Stimulated activated naive CD8-positive, alpha-beta T cell treated with anti-CD3 and anti-CD28 coated beads, Interleukin-15, Interleukin-2, amounts not matched to agents 100 ng/mL and 50 ng/mL, for 24 hours (primary cell): ENCODE data around the gene SLA2.
A peak's percentile ranks its signal among the peaks of the same experiment; 100 is the strongest.

Experiments
- H3K27ac Mint-ChIP-seq: one replicate; pipeline ENCODE4 v1.8.0; 2021; ENCODE audit warnings: mild to moderate bottlenecking, mixed read lengths
- H3K27me3 Mint-ChIP-seq: one replicate; pipeline ENCODE4 v1.8.0; 2021; ENCODE audit warnings: mixed read lengths
- H3K36me3 Mint-ChIP-seq: one replicate; pipeline ENCODE4 v1.8.0; 2021; ENCODE audit warnings: low read depth, mixed read lengths
- H3K4me1 Mint-ChIP-seq: one replicate; pipeline ENCODE4 v1.8.0; 2021; ENCODE audit warnings: low read depth, mixed read lengths
- H3K4me3 Mint-ChIP-seq: one replicate; pipeline ENCODE4 v1.8.0; 2021; ENCODE audit warnings: mild to moderate bottlenecking, mixed read lengths
- H3K9me3 Mint-ChIP-seq: one replicate; pipeline ENCODE4 v1.8.0; 2021; ENCODE audit warnings: mixed read lengths

SLA2 gene

GRCh38 chr20:36607586-36608387, 38.2 kb downstream of the SLA2 start:
- peaks cover 47% of the 10 kb centered on the region for H3K36me3 Mint-ChIP-seq
- H3K4me3 Mint-ChIP-seq = peak overlapping the region; percentile 98
- H3K4me1 Mint-ChIP-seq = peaks cover 40% of the 10 kb centered on the region
- no peaks in the 10 kb centered on the region for H3K9me3 Mint-ChIP-seq
- H3K27ac Mint-ChIP-seq = peak overlapping the region; percentile 93
- no peaks in the 10 kb centered on the region for H3K27me3 Mint-ChIP-seq

- no peaks in the 10 kb centered on the region for H3K9me3 Mint-ChIP-seq
- H3K36me3 Mint-ChIP-seq = peaks cover 33% of the 10 kb centered on the region
- peak overlapping the region; percentile 98 for H3K4me3 Mint-ChIP-seq
- peak overlapping the region; percentile 93 for H3K27ac Mint-ChIP-seq
- peaks cover 35% of the 10 kb centered on the region for H3K4me1 Mint-ChIP-seq
- H3K27me3 Mint-ChIP-seq = no peaks in the 10 kb centered on the region
Measured at GRCh38 chr20:36606158-36607066, 39.6 kb downstream of the SLA2 start.

GRCh38 chr20:36605399-36606157, 40.4 kb downstream of the SLA2 start, which contains the start of gene RAB5IF:
Gene RAB5IF (plus strand): TSS chr20:36605779. CDS start chr20:36605952, 173 bp downstream.
- H3K9me3 Mint-ChIP-seq = no peaks in the 10 kb centered on the region
- peaks cover 27% of the 10 kb centered on the region for H3K36me3 Mint-ChIP-seq
- H3K27ac Mint-ChIP-seq = peak within 1 kb of the TSS; percentile 93
- H3K4me1 Mint-ChIP-seq = peaks cover 37% of the 10 kb centered on the region
- H3K4me3 Mint-ChIP-seq = peak within 1 kb of the TSS; percentile 98
- H3K27me3 Mint-ChIP-seq = no peaks in the 10 kb centered on the region

GRCh38 chr20:36604952-36605398, 41.0 kb downstream of the SLA2 start:
- Mint-ChIP-seq H3K4me1 (peaks cover 40% of the 10 kb centered on the region), H3K27ac (peak overlapping the region; percentile 89), H3K27me3 (no peaks in the 10 kb centered on the region), H3K9me3 (no peaks in the 10 kb centered on the region), H3K36me3 (peaks cover 21% of the 10 kb centered on the region), H3K4me3 (peak overlapping the region; percentile 98)

- H3K4me3 Mint-ChIP-seq = no peak overlapping the region
- H3K9me3 Mint-ChIP-seq = no peaks in the 10 kb centered on the region
- H3K27me3 Mint-ChIP-seq = no peaks in the 10 kb centered on the region
- peaks cover 13% of the 10 kb centered on the region for H3K36me3 Mint-ChIP-seq
- H3K4me1 Mint-ChIP-seq = peaks cover 30% of the 10 kb centered on the region
- no peak overlapping the region for H3K27ac Mint-ChIP-seq
Measured at GRCh38 chr20:36601540-36601939, 44.5 kb downstream of the SLA2 start.

- H3K4me1 Mint-ChIP-seq = peaks cover 36% of the 10 kb centered on the region
- peaks cover 23% of the 10 kb centered on the region for H3K36me3 Mint-ChIP-seq
- H3K27ac Mint-ChIP-seq = peak overlapping the region; percentile 6
- no peaks in the 10 kb centered on the region for H3K27me3 Mint-ChIP-seq
- no peak overlapping the region for H3K4me3 Mint-ChIP-seq
- H3K9me3 Mint-ChIP-seq = no peaks in the 10 kb centered on the region
Measured at GRCh38 chr20:36599912-36600345, 46.1 kb downstream of the SLA2 start.

GRCh38 chr20:36593347-36593929, 52.6 kb downstream of the SLA2 start:
- Mint-ChIP-seq H3K27me3 (no peaks in the 10 kb centered on the region), H3K27ac (peak overlapping the region; percentile 74), H3K9me3 (no peaks in the 10 kb centered on the region), H3K4me3 (no peak overlapping the region), H3K4me1 (peaks cover 59% of the 10 kb centered on the region), H3K36me3 (peaks cover 64% of the 10 kb centered on the region)

GRCh38 chr20:36591854-36592641, 53.9 kb downstream of the SLA2 start:
- Mint-ChIP-seq H3K9me3 (no peaks in the 10 kb centered on the region), H3K4me3 (peak overlapping the region; percentile 20), H3K27ac (peak overlapping the region; percentile 69), H3K4me1 (peaks cover 64% of the 10 kb centered on the region), H3K27me3 (no peaks in the 10 kb centered on the region), H3K36me3 (peaks cover 61% of the 10 kb centered on the region)

GRCh38 chr20:36591281-36591680, 54.7 kb downstream of the SLA2 start:
- H3K27me3 Mint-ChIP-seq = no peaks in the 10 kb centered on the region
- H3K27ac Mint-ChIP-seq = peak overlapping the region; percentile 69
- H3K36me3 Mint-ChIP-seq = peaks cover 67% of the 10 kb centered on the region
- H3K4me1 Mint-ChIP-seq = peaks cover 68% of the 10 kb centered on the region
- no peak overlapping the region for H3K4me3 Mint-ChIP-seq
- H3K9me3 Mint-ChIP-seq = no peaks in the 10 kb centered on the region

- Mint-ChIP-seq H3K4me3 (no peak overlapping the region), H3K9me3 (no peaks in the 10 kb centered on the region), H3K4me1 (peaks cover 42% of the 10 kb centered on the region)
Measured at GRCh38 chr20:36587388-36588070, 58.5 kb downstream of the SLA2 start.

GRCh38 chr20:36585410-36586125, 60.4 kb downstream of the SLA2 start:
- H3K9me3 Mint-ChIP-seq = no peaks in the 10 kb centered on the region
- H3K36me3 Mint-ChIP-seq = peaks cover 54% of the 10 kb centered on the region
- H3K4me3 Mint-ChIP-seq = no peak overlapping the region
- H3K27me3 Mint-ChIP-seq = no peaks in the 10 kb centered on the region
- peaks cover 38% of the 10 kb centered on the region for H3K4me1 Mint-ChIP-seq
- H3K27ac Mint-ChIP-seq = no peak overlapping the region

More at GRCh38 chr20:36587388-36588070, 58.5 kb downstream of the SLA2 start:
- peaks cover 56% of the 10 kb centered on the region for H3K36me3 Mint-ChIP-seq
- peak overlapping the region; percentile 36 for H3K27ac Mint-ChIP-seq
- H3K27me3 Mint-ChIP-seq = no peaks in the 10 kb centered on the region

GRCh38 chr20:36584018-36584481, 61.9 kb downstream of the SLA2 start:
- Mint-ChIP-seq H3K36me3 (peaks cover 57% of the 10 kb centered on the region), H3K27ac (peak overlapping the region; percentile 41)

More at GRCh38 chr20:36584018-36584481, 61.9 kb downstream of the SLA2 start:
- no peak overlapping the region for H3K4me3 Mint-ChIP-seq
- no peaks in the 10 kb centered on the region for H3K9me3 Mint-ChIP-seq
- H3K4me1 Mint-ChIP-seq = peaks cover 44% of the 10 kb centered on the region
- no peaks in the 10 kb centered on the region for H3K27me3 Mint-ChIP-seq
